Activated T-helper 9 cell treated with anti-CD3 and anti-CD28 coated beads, Interleukin-2, amount 50 U/mL, for 16 hours (primary cell): ENCODE results near the gene FOXRED2.

ENCODE experiments used
- DNase-seq: peaks from one replicate; pipeline ENCODE4 v3.0.0-alpha.2; 2020; ENCODE audit warnings: low read depth

FOXRED2 gene

GRCh38 chr22:36514766-36515165 lies 7.9 kb upstream of the FOXRED2 start:
- DNase-seq, result no peak

GRCh38 chr22:36512991-36513390 lies 6.2 kb upstream of the FOXRED2 start:
- no peak for DNase-seq

GRCh38 chr22:36512333-36512732 lies 5.5 kb upstream of the FOXRED2 start:
- DNase-seq, result no peak

GRCh38 chr22:36510966-36511881 lies 4.4 kb upstream of the FOXRED2 start:
- DNase-seq, result no peak

GRCh38 chr22:36510384-36510783 lies 3.5 kb upstream of the FOXRED2 start:
- DNase-seq, result no peak

- DNase-seq, result no peak
Measured at GRCh38 chr22:36507518-36508010, 724 bp upstream of the FOXRED2 start.

GRCh38 chr22:36505998-36506635 lies 723 bp downstream of the FOXRED2 start:
- DNase-seq, result no peak

GRCh38 chr22:36497910-36498665 lies 8.8 kb downstream of the FOXRED2 start:
- DNase-seq, result no peak

GRCh38 chr22:36493690-36494110 lies 13.1 kb downstream of the FOXRED2 start:
- DNase-seq, result no peak

- no peak for DNase-seq
Measured at GRCh38 chr22:36492109-36492508, 14.7 kb downstream of the FOXRED2 start.

GRCh38 chr22:36491155-36491554 lies 15.7 kb downstream of the FOXRED2 start:
- no peak for DNase-seq

- peak; percentile 41 for DNase-seq
Measured at GRCh38 chr22:36486619-36487384, 20.0 kb downstream of the FOXRED2 start.

GRCh38 chr22:36481393-36482168 lies 25.3 kb downstream of the FOXRED2 start, which contains the start of gene TXN2:
Gene TXN2 (minus strand): TSS chr22:36481640. CDS start chr22:36480837, 803 bp downstream.
- DNase-seq, result peak; percentile 89

- no peak for DNase-seq
Measured at GRCh38 chr22:36480941-36481392, 25.9 kb downstream of the FOXRED2 start.

GRCh38 chr22:36478966-36479365 lies 27.9 kb downstream of the FOXRED2 start:
- DNase-seq, result no peak

- no peak for DNase-seq
Measured at GRCh38 chr22:36475341-36475740, 31.5 kb downstream of the FOXRED2 start.

- DNase-seq, result no peak
Measured at GRCh38 chr22:36472689-36473088, 34.2 kb downstream of the FOXRED2 start.

GRCh38 chr22:36471341-36471821 lies 35.5 kb downstream of the FOXRED2 start:
- no peak for DNase-seq

GRCh38 chr22:36470994-36471331 lies 35.9 kb downstream of the FOXRED2 start:
- DNase-seq, result no peak

GRCh38 chr22:36470162-36470993 lies 36.5 kb downstream of the FOXRED2 start:
- peak; percentile 66 for DNase-seq
